IPS-18c (cell line): ENCODE results near the gene NDRG2.
"Not testable (repeated sequence)": the region's sequence is repeated elsewhere in the genome, so short reads cannot be mapped to it uniquely, and the experiment has no call there.

Source experiments
- H3K4me3 ChIP-seq: 2 replicates; pipeline ENCODE4 v1.7.0; 2013; ENCODE audit warnings: low read depth, mild to moderate bottlenecking, low read length, moderate library complexity; ENCODE audit not compliant: insufficient read depth
- H3K9me3 ChIP-seq: one replicate; pipeline ENCODE4 v1.6.1; 2013; ENCODE audit warnings: mild to moderate bottlenecking, low read length, moderate library complexity; ENCODE audit not compliant: control insufficient read depth, insufficient read depth

NDRG2 gene

GRCh38 chr14:21023817-21024584 lies 860 bp downstream of the NDRG2 start:
- H3K4me3 ChIP-seq: peak overlapping the region; percentile 74
- H3K9me3 ChIP-seq: no peaks in the 10 kb centered on the region

DNA sequence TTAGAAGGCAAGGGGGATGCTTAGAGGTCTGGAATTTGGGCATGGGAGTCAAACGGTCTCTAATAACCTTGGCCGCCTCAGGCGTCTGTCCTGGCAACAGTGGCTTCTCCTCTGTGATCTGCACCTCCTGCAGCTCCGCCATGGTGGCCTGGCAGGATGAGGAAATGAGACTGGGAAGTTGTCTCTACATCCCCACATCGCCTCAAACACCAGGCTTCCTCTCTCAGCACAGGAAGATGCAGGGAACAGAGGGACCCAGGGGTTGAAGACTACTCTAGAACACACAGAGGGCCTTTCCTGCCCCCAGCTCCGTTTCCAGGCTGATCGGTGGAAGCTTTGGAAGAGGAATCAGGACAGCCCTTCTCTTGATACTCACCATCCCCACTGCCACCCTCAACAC lies 1.7 kb downstream of the NDRG2 start:
- H3K9me3 ChIP-seq: no peaks in the 10 kb centered on the region
- no peak overlapping the region for H3K4me3 ChIP-seq

- Histone ChIP-seq H3K4me3 (no peak overlapping the region), H3K9me3 (no peaks in the 10 kb centered on the region)
Observed at GRCh38 chr14:21022686-21023085, 2.2 kb downstream of the NDRG2 start.

GRCh38 chr14:21020977-21021545 lies 3.8 kb downstream of the NDRG2 start:
- no peak overlapping the region for H3K4me3 ChIP-seq
- no peaks in the 10 kb centered on the region for H3K9me3 ChIP-seq

DNA sequence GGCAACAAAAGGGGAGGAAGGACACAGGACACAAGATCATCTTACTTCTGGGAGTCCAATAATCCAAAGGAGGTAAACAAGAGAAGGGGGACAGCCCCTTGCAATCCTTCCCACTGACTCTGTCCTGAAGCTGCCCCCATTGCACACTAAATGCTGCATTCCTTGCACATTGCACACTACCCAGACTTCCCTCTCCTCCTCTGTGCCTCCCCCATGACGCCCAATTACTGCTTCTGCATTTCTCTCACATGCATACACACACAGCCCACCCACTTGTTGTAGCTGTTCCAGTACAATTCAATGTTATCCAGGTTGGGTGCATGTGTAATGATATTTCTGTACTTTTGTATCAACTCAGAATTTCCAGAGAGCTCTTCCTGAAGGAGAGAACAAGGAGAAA lies 5.5 kb downstream of the NDRG2 start:
- H3K4me3 ChIP-seq: no peak overlapping the region
- no peaks in the 10 kb centered on the region for H3K9me3 ChIP-seq

DNA sequence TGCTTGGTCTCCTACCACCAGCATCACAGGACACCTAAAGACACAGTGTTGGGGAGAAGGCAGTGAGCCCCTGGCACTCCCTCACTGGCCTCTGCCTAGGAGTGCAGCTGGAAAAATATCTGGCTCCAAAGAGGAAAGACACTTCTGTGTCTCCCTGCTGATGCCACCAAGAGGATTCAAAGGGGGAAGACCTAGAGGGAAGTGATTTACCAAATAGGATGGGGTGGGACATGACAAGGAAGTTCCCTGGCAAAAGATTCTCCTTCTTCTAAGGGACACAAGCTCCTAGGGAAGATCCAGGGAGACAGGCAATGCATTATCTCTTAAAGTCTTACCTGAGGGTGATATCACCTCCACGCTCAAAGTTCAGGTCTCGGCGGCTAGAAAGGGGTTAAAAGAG lies 6.1 kb downstream of the NDRG2 start:
- Histone ChIP-seq H3K4me3 (no peak overlapping the region), H3K9me3 (no peaks in the 10 kb centered on the region)

DNA sequence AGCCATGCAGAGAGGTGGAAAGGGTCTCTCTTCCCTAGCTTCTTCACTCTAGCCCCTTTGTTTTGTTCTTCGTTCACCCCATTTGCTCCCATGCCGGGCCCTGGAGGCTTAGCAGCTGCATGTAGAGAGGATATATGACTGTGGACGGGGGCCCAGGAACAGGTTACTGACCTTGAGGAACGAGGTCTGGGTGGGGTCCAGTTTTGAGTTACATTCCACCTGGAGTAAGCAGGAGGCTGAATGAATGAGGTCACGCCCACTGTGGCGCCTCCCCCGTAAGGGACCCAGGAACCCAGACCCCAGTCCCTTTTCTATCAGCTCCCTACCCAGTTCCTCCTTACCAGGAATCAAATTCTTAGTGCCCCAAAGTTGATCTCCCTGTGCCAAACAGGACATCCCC lies 6.6 kb downstream of the NDRG2 start:
- no peak overlapping the region for H3K4me3 ChIP-seq
- H3K9me3 ChIP-seq: no peaks in the 10 kb centered on the region

DNA sequence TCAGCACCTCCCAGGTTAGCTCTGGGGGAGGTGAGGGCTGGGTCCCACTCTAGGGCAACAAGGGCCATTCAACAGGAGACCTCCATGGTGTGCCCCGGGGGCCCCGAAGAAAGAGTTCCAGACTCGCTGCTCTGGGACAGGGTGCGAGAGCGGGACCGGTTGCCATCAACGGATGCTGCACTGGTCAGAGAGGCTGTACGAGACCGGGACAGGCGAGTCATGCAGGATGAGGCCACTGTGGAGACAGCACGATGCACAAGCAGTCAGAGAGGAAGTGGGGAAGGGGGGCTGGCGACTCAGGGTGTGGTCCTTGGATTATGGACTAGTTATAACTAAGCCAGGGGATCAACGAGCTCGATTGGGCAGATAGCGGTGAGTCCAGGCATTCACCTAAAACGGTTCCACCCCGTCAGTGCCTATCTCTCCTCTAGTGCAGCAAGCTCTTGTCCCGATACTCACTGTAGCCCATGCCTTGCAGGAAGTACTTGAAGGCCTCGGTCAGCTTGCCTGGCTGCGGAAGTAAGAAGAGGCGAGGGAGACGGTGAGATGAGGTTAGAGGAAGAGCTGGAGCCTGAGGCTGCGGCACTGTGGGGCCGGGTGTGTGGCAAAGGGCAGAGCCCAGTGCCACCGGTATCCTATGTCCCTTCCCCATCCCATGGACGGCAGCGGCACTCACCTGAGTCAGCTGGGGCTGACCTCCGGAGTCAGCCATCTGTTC lies 7.2 kb downstream of the NDRG2 start:
- Histone ChIP-seq H3K4me3 (no peak overlapping the region), H3K9me3 (no peaks in the 10 kb centered on the region)

DNA sequence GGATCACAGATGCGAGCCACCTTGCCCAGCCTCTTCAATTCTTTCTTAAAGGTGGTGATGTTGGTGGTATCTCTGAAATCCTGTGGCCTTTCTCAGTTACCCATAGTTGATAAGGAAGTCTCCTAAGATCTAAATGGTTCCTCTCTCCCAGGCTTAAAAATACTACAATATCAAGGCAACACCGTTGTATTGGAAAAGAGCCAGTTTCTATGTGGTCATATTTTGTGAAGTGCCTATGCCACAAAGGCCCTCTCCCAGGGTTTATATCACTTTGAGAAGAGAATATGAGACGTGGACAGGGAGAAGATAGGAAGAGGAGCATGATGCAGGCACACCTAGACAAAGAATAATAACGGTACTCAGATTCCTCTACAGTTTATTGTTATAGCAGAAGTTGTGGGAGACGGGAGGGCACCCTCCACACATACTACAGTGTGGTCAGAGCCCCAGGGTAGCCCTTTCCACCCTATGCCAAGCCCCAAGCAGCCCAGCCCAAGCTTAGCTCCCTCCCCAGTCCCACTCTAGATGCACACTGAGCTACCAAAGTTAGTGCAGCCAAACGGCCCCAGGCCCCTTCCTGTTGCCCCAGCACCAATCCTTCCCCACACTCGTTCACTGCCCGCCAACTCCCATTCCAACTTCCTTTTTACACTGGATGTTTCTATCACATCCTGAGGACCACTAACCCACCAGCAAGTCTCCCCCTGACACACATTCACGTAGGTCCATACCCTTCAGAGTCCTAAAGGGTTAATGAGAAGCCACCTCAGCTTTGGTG lies 8.3 kb downstream of the NDRG2 start:
- no peak overlapping the region for H3K4me3 ChIP-seq
- no peaks in the 10 kb centered on the region for H3K9me3 ChIP-seq

DNA sequence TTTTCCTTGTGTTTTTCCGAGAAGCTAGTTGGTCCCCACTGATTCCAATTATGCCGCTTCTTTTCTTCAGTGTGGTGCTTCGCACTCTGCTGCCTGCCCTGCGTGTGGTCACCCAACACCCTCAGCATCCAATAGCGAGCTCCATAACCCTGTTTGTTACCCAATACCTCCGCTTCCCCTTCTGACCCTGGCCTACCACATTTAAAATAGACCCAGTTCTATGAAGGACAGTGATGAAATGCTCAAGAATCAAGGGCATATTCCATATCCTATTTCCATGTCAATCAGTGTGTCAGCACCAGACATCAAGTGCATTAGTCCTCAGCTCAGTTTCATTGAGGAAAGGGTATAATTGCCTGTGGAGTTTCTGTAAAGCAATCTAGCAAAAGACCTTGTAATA lies 9.5 kb downstream of the NDRG2 start:
- H3K9me3 ChIP-seq: no peaks in the 10 kb centered on the region
- H3K4me3 ChIP-seq: no peak overlapping the region

DNA sequence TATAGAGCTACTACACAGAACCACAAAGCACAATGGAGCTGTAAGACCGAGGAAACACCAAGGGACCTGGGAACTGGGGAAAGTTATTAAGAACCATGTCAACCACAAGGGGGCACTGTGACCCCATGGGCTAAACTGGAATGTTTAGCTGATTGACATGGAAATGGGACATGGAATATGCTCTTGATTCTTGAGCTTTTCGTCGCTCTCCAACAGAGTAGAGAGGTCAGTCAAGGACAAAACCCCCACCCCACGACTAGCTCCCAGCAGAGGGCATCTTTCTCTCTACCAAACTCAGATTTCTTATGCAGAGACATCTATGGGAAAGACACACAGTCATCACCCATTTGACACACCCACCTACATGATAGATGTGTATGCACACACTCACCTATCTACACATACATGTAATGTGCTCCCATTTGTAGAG lies 10.1 kb downstream of the NDRG2 start:
- H3K4me3 ChIP-seq: no peak overlapping the region
- H3K9me3 ChIP-seq: no peaks in the 10 kb centered on the region

DNA sequence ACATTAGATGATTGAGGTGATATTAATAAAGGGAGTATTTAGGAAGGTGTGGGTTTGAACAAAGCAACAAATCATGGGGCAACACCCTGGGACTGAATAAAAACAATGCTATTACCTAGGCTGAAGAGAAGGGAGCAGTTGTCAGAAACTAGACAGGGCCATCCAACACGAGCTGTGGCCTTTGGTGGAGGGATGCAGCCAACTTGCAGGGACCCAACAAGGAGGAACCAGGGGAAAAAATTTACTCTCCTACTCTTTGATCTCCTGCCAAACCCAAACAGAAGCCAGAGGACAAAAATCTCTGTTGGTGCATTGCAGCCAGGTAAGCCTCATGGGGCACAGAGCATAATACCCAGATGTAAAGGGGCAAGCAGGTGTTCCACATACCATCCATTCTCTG lies 13.7 kb downstream of the NDRG2 start:
- Histone ChIP-seq H3K9me3 (no peaks in the 10 kb centered on the region), H3K4me3 (no peak overlapping the region)

DNA sequence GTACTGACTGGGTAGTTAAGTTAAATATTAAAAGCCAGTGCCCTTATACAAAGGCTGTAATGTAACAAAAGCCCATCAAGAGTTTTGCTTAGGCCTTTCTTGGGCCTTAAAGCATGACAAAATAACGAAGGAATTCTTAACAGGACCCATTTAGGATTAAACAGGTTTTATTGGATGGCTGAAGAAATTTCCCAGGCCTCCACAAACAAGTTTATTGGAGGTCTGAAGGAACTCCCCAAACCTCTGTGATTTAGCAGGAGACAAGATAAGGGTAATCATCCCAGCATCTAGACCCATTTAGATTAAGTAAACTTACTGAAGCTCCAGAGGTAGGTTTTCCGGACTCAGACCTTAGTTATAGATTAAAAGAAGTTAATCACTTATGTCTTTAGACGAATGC lies 15.1 kb downstream of the NDRG2 start:
- H3K9me3 ChIP-seq, H3K4me3 ChIP-seq: not testable (repeated sequence)

GRCh38 chr14:21003788-21004346 lies 21.0 kb downstream of the NDRG2 start:
- H3K9me3 ChIP-seq: no peaks in the 10 kb centered on the region

DNA sequence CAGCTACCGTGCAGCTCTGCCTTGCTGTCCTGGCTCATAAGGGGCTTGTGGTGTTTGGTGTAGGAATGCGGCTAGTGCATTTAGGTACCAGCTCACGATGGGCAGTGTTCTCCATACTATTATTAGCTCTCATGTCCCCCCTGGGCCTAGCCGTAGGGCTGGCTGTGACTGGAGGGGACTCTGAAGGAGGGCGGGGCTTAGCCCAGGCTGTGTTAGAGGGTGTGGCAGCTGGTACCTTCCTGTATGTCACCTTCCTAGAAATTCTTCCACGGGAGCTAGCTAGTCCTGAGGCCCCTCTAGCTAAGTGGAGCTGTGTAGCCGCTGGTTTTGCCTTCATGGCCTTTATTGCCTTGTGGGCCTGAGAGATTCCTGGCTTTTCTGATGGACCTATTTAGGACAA lies 23.6 kb downstream of the NDRG2 start:
- Histone ChIP-seq H3K9me3 (no peaks in the 10 kb centered on the region), H3K4me3 (no peak overlapping the region)

More at GRCh38 chr14:21003788-21004346, 21.0 kb downstream of the NDRG2 start:
- H3K4me3 ChIP-seq: no peak overlapping the region

DNA sequence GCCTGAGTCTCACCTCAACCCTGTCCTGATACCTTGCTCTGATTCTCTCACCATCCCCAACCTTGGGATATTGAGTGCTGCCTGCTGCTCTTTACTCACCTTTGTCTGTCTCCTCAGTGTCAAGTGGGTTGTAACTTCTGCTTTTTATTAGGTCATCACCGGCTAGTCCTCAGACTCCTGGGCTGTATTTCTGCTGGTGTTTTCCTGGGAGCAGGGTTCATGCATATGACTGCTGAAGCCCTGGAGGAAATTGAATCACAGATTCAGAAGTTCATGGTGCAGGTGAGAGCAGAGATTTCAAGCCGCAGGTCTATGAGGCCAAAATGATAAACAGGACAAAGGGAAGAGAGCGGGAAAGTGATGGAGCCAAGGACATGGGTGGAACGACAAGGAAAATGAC lies 25.3 kb downstream of the NDRG2 start:
- Histone ChIP-seq H3K4me3 (no peak overlapping the region), H3K9me3 (no peaks in the 10 kb centered on the region)

- peak within 1 kb of the TSS; percentile 26; the same call in 1 of the 2 replicates for H3K4me3 ChIP-seq
- H3K9me3 ChIP-seq: no peaks in the 10 kb centered on the region
Observed at GRCh38 chr14:20998674-20999366, 26.0 kb downstream of the NDRG2 start, which contains the start of gene SLC39A2. TSS of gene SLC39A2 (plus strand) at chr14:20999293. CDS start at chr14:20999447, 154 bp downstream.
